Hematopoietic multipotent progenitor cell treated with erythropoietin and hydrocortisone succinate and interleukin-3 and kit ligand, for 17 days (in vitro differentiated cells): ENCODE measurements around the gene OR9A2.

ENCODE experiments used
- DNase-seq: peaks from one replicate; pipeline ENCODE4 v3.0.0-alpha.2; 2015; ENCODE audit warnings: low spot score

Gene OR9A2

GRCh38 chr7:143027032-143027431 lies at the start of gene OR9A2:
Gene OR9A2 (minus strand): TSS chr7:143027132. CDS start chr7:143027132, 0 bp downstream.
- DNase-seq: no peak

DNA sequence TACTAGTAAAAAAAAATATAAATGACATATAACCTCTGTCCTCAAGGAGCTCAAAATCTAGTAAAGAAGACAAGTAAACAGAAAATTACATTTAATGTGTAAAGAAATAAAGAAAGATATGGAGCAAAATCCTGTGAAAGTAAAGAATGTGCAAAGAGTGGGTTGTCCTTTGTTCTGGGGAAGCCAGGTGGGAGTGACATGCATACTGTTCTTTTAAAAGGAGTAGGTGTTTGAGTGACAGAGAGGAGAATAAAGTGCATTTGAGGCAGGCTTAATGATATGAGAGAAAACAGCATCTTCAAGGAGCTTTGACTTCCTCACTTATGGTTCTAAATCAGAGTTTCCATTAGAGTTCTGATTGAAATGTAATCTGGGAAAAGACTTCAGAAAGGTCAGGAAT lies 47.2 kb upstream of the OR9A2 start:
- DNase-seq: no peak

- DNase-seq: no peak
Observed at GRCh38 chr7:143073556-143073955, 46.6 kb upstream of the OR9A2 start.

DNA sequence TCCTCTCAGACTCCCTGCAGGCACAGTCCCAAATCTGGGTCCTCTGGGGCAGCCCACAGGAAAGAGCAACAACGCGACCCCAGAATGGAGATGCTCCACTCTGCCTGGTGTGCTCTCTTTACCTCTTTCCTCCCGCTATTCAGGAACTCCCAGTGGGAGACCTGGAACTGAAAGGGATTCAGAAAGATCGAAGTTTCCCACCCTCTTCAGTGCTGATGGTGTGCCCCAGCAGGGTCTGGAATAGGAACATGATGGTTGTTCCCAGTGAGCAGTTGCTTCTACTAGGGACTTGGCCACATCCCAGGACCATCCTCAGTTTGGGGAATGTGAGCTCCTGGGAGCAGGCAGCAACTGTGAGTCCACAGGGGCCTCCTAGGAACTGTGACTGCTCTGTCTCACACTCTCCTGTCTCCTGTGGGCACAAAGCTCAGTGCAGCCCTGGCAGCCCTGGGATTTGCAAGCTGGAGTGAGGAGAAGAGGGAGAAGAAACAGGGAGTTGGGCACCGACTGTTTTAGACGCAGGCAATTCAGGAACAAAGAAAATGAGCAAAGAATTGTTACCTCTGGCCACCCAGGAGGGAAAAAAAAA lies 43.1 kb upstream of the OR9A2 start:
- no peak for DNase-seq

GRCh38 chr7:143068446-143068845 lies 41.5 kb upstream of the OR9A2 start:
- DNase-seq: no peak

DNA sequence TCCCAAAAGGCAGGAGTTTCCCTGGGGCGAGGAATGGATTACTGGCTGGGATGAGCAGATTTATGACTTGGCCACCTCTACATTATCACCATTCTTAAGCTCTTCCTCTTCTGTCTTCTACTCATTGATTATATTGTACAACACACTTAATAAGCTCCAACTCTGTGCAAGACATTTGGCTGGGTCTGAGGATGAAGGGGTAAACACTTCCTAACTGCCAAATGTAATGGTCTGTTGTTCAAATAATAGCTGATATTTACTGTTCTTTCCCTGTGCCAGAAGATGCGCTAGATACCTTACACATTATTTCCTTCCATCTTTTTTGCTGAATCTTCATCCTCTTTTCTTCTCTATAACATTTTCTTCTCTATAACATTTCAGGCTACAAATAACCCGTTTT lies 36.8 kb upstream of the OR9A2 start:
- DNase-seq: no peak

DNA sequence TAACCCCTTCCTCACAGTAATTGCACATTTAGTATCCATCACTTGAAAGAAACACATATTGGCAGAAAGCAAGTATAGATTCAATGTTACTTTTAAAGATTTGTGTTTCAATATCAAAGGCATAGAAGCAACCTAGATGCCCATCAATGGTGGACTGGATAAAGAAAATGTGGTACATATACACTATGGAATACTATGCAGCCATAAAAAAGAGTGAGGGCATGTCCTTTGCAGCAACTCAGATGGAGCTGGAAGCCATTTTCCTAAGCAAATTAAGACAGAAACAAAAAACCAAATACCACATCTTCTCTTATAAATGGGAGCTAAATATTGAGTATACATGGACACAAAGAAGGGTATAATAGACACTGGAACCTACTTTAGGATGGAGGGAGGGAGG lies 28.8 kb upstream of the OR9A2 start:
- no peak for DNase-seq

GRCh38 chr7:143054621-143055020 lies 27.7 kb upstream of the OR9A2 start:
- no peak for DNase-seq

DNA sequence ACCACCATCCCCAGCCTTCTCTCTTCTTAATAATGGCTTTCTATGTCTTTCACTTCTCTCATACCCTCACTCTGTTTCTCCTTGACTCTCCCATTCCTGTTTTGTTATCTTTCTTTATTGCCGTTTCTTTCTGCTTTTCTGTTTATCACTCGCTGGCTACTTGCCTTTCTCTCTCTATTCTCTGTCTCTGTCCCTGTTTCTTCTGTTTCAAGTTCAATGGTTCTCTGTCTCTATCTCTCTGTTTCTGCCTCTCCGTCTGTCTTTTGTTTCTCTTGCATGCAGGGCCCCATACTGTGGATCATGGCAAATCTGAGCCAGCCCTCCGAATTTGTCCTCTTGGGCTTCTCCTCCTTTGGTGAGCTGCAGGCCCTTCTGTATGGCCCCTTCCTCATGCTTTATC lies 25.1 kb upstream of the OR9A2 start, which contains the start of gene OR6V1:
OR6V1 (plus strand) TSS at position 301 of the 400 bp plus-strand sequence; CDS start at position 301, 0 bp downstream.
- no peak for DNase-seq

GRCh38 chr7:143050931-143051330 lies 24.0 kb upstream of the OR9A2 start:
- DNase-seq: no peak

- DNase-seq: no peak
Observed at GRCh38 chr7:143049362-143049761, 22.4 kb upstream of the OR9A2 start.

GRCh38 chr7:143048827-143049226 lies 21.9 kb upstream of the OR9A2 start:
- no peak for DNase-seq

- no peak for DNase-seq
Observed at GRCh38 chr7:143047326-143047725, 20.4 kb upstream of the OR9A2 start.

GRCh38 chr7:143046426-143046851 lies 19.5 kb upstream of the OR9A2 start:
- no peak for DNase-seq

DNA sequence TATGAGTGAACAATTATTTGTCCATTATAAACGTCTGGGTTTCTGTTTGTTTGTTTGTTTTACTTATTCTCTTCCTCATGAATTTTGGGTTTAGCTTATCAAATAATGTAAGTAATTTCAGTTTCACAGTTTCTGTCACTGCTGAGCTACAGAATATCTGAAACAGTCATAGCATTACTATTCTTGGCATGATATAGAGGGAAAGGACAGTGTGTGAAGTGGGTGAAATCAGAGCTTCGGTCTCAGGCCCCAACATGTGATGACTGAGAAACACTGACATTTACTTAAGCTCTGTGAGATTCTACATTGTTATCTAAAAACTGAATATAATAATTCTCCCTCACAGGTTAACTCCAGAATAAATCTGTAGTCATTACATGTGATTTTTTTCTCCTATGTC lies 16.5 kb upstream of the OR9A2 start:
- DNase-seq: no peak

DNA sequence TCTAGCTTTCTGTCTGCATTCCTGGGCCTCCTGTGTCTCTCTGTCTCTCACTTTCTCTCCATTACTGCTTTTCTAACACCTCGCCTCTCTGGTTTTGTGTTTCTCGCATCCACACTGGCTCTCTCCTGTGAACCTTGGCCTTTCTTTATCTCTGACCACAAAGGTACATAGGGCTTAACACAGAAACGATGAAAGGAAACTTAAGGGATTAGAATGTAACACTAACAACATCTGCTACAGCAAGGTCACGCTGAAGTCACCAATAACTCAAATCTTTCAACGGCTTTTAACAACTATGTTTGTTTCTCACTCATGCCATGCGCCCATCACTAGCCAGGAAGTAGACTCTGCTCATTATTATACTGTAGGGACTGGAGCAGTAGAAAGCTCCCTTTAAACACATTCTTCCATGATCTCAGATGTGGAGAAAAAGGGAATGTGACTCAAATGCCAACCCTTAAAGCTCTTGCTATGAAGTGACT lies 15.9 kb upstream of the OR9A2 start:
- no peak for DNase-seq

- no peak for DNase-seq
Observed at GRCh38 chr7:143042159-143042789, 15.3 kb upstream of the OR9A2 start.

GRCh38 chr7:143041346-143041745 lies 14.4 kb upstream of the OR9A2 start:
- no peak for DNase-seq

DNA sequence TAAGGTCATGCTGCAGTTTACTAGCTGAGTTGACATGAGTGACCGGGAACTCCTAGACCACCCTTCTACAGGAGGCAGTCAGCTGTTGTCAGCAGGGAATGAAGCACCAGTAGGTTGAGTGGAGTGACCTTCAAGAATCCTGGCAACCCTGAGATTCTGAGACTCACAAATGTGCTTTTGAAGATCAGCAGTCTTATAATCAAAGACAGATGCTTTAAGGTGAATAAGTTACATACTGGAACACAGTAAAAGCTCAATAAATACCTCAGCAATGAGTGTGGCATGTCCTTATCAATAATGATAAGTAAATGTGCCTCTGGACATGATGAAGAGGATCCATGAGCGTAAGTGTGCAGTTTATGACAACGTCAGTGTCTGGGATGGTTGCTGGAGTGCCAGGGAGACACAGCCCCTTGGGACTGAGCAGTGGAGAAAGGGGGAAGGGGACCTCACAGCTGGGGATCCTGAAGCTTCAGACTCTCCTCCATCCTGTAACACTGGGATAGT lies 13.3 kb upstream of the OR9A2 start:
- no peak for DNase-seq

GRCh38 chr7:143038635-143039034 lies 11.7 kb upstream of the OR9A2 start:
- DNase-seq: no peak

DNA sequence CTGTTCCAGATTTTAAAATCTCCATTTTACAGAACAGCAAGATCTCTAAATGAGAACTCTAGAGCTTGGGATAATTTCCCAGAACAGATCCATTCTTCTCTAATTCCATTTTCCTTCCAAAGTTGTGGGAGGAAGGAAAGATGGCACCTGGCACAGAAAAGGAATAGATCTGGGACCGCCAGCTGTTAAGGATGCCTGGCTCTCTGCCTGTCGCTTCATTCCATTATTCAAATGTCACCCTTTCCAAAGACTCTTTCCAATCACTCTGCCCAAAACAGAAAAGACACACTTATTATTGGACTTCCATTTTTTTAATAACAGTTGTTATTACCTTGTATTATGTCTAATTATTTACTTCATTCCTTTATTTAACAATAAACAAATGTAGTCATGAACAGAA lies 751 bp upstream of the OR9A2 start:
- no peak for DNase-seq

DNA sequence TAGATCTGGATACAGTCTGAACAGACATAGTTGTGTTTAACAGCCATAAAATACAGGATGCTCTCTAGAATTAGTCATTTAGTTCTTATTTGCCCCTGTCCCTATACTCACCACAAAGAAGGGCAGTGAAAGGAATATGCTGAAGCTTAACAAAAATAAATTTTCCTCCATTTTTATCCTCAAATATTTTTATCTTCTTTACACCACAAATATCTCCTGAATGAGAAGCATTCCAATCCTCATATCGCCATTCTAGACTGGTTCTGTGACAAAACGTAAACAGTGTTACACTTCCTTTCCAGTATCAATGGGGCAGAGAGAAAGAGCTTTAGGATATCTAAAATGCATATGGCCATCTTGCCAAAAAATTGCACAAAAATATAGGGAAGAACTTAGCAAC lies 1.6 kb downstream of the OR9A2 start:
- DNase-seq: no peak

GRCh38 chr7:143023047-143023446 lies 3.9 kb downstream of the OR9A2 start:
- DNase-seq: no peak

DNA sequence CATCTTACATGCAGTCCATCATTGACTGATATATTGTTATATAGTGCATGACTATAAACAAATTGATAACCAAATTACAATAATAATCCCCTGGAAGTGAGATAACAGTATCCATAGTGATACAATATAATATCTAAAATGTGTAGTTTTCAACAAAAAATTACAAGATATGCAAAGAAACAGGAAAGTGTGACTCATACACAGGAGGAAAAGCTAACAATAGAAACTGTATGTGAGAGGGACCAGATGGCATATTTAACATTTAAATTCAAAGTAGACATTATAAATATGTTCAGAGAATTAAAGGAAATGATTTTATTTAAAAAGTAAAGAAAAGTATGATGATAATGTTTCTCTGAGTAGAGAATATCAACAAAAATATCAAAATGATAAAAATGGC lies 8.0 kb downstream of the OR9A2 start:
- no peak for DNase-seq
